ENCODE data around the gene LIMA1. TPM values are rescaled to one million over a fixed set of nuclear protein-coding genes. Genes with fewer than 3 reads are reported as not detected.
"Not testable (repeated sequence)": the region's sequence is repeated elsewhere in the genome, so short reads cannot be mapped to it uniquely, and the experiment has no call there.

LIMA1 gene
- polyA plus RNA-seq, result 10 to 100 TPM; 21.7 to 26.9 TPM

GRCh38 chr12:50283229-50283923 is at the start of gene LIMA1:
Gene LIMA1 (minus strand): TSS chr12:50283520. CDS start chr12:50248751, 34,769 bp downstream.
- Histone ChIP-seq H3K4me3 (ENCODE audit: low read depth in 1 of 2, low read length in 2 of 2) (peak within 1 kb of the TSS; percentile 75 to 84), H3K27ac (ENCODE audit: low read depth in 2 of 2, low read length in 1 of 2) (peak within 1 kb of the TSS; percentile 85 to 90), H3K9me3 (ENCODE audit: control insufficient read depth in 2 of 2, insufficient read depth in 1 of 2, low read depth in 1 of 2, low read length in 1 of 2) (no peaks in the 10 kb centered on the region), H3K27me3 (ENCODE audit: control insufficient read depth in 1 of 2, insufficient read depth in 2 of 2, low read length in 2 of 2) (no peaks in the 10 kb centered on the region), H3K4me1 (ENCODE audit: control insufficient read depth in 2 of 2, insufficient read depth in 2 of 2, low read length in 1 of 2) (no peaks in the 10 kb centered on the region), H3K36me3 (ENCODE audit: control insufficient read depth in 2 of 2, insufficient read depth in 2 of 2, low read length in 1 of 2) (no peaks in the 10 kb centered on the region)
- WGBS, 2 donors, result 1% methylated on average over 52 of the region's 52 CpGs

- Histone ChIP-seq H3K9me3 (ENCODE audit: control insufficient read depth in 2 of 2, insufficient read depth in 1 of 2, low read depth in 1 of 2, low read length in 1 of 2) (no peaks in the 10 kb centered on the region), H3K4me1 (ENCODE audit: control insufficient read depth in 2 of 2, insufficient read depth in 2 of 2, low read length in 1 of 2) (no peaks in the 10 kb centered on the region), H3K27ac (ENCODE audit: low read depth in 2 of 2, low read length in 1 of 2) (no peak overlapping the region), H3K27me3 (ENCODE audit: control insufficient read depth in 1 of 2, insufficient read depth in 2 of 2, low read length in 2 of 2) (no peaks in the 10 kb centered on the region), H3K4me3 (ENCODE audit: low read depth in 1 of 2, low read length in 2 of 2) (no peak overlapping the region), H3K36me3 (ENCODE audit: control insufficient read depth in 2 of 2, insufficient read depth in 2 of 2, low read length in 1 of 2) (no peaks in the 10 kb centered on the region)
- WGBS, 2 donors, result 92 to 97% methylated on average over 1 of the region's 1 CpG
Measured at GRCh38 chr12:50331745-50332144, 48.4 kb upstream of the LIMA1 start.

GRCh38 chr12:50328664-50329063 is 45.3 kb upstream of the LIMA1 start:
- H3K4me1 ChIP-seq (ENCODE audit: control insufficient read depth in 2 of 2, insufficient read depth in 2 of 2, low read length in 1 of 2); H3K4me3 ChIP-seq (ENCODE audit: low read depth in 1 of 2, low read length in 2 of 2); H3K27me3 ChIP-seq (ENCODE audit: control insufficient read depth in 1 of 2, insufficient read depth in 2 of 2, low read length in 2 of 2); H3K9me3 ChIP-seq (ENCODE audit: control insufficient read depth in 2 of 2, insufficient read depth in 1 of 2, low read depth in 1 of 2, low read length in 1 of 2); H3K36me3 ChIP-seq (ENCODE audit: control insufficient read depth in 2 of 2, insufficient read depth in 2 of 2, low read length in 1 of 2); H3K27ac ChIP-seq (ENCODE audit: low read depth in 2 of 2, low read length in 1 of 2): not testable (repeated sequence)
- whole genome bisulfite sequencing, 2 donors, result 84 to 91% methylated on average over 5 of the region's 5 CpGs

- no peaks in the 10 kb centered on the region for H3K9me3 ChIP-seq (ENCODE audit: control insufficient read depth in 2 of 2, insufficient read depth in 1 of 2, low read depth in 1 of 2, low read length in 1 of 2)
- no peaks in the 10 kb centered on the region for H3K27me3 ChIP-seq (ENCODE audit: control insufficient read depth in 1 of 2, insufficient read depth in 2 of 2, low read length in 2 of 2)
- H3K4me3 ChIP-seq (ENCODE audit: low read depth in 1 of 2, low read length in 2 of 2), result no peak overlapping the region
- WGBS, 2 donors, result 38 to 44% methylated on average over 4 of the region's 4 CpGs
- H3K4me1 ChIP-seq (ENCODE audit: control insufficient read depth in 2 of 2, insufficient read depth in 2 of 2, low read length in 1 of 2), result peaks cover 0 to 4% of the 10 kb centered on the region in 2 donors
- peak overlapping the region in 1 of 2 donors; percentile 49 for H3K27ac ChIP-seq (ENCODE audit: low read depth in 2 of 2, low read length in 1 of 2)
- no peaks in the 10 kb centered on the region for H3K36me3 ChIP-seq (ENCODE audit: control insufficient read depth in 2 of 2, insufficient read depth in 2 of 2, low read length in 1 of 2)
Measured at GRCh38 chr12:50326590-50327284, 43.4 kb upstream of the LIMA1 start.

GRCh38 chr12:50325890-50326391 is 42.6 kb upstream of the LIMA1 start:
- H3K27ac ChIP-seq (ENCODE audit: low read depth in 2 of 2, low read length in 1 of 2), result peak overlapping the region; percentile 52 to 61

GRCh38 chr12:50324770-50325169 is 41.5 kb upstream of the LIMA1 start:
- not testable (repeated sequence) for H3K4me1 ChIP-seq (ENCODE audit: control insufficient read depth in 2 of 2, insufficient read depth in 2 of 2, low read length in 1 of 2); H3K36me3 ChIP-seq (ENCODE audit: control insufficient read depth in 2 of 2, insufficient read depth in 2 of 2, low read length in 1 of 2); H3K9me3 ChIP-seq (ENCODE audit: control insufficient read depth in 2 of 2, insufficient read depth in 1 of 2, low read depth in 1 of 2, low read length in 1 of 2); H3K27ac ChIP-seq (ENCODE audit: low read depth in 2 of 2, low read length in 1 of 2); H3K27me3 ChIP-seq (ENCODE audit: control insufficient read depth in 1 of 2, insufficient read depth in 2 of 2, low read length in 2 of 2); H3K4me3 ChIP-seq (ENCODE audit: low read depth in 1 of 2, low read length in 2 of 2)
- WGBS, 2 donors, result 90 to 96% methylated on average over 4 of the region's 4 CpGs

More at GRCh38 chr12:50325890-50326391, 42.6 kb upstream of the LIMA1 start:
- 53 to 62% methylated on average over 5 of the region's 5 CpGs for WGBS, 2 donors
- Histone ChIP-seq H3K27me3 (ENCODE audit: control insufficient read depth in 1 of 2, insufficient read depth in 2 of 2, low read length in 2 of 2) (no peaks in the 10 kb centered on the region), H3K9me3 (ENCODE audit: control insufficient read depth in 2 of 2, insufficient read depth in 1 of 2, low read depth in 1 of 2, low read length in 1 of 2) (no peaks in the 10 kb centered on the region), H3K4me3 (ENCODE audit: low read depth in 1 of 2, low read length in 2 of 2) (no peak overlapping the region), H3K4me1 (ENCODE audit: control insufficient read depth in 2 of 2, insufficient read depth in 2 of 2, low read length in 1 of 2) (peaks cover 0 to 4% of the 10 kb centered on the region in 2 donors), H3K36me3 (ENCODE audit: control insufficient read depth in 2 of 2, insufficient read depth in 2 of 2, low read length in 1 of 2) (no peaks in the 10 kb centered on the region)

- WGBS, 2 donors, result 95 to 99% methylated on average over 7 of the region's 7 CpGs
- not testable (repeated sequence) for H3K27me3 ChIP-seq (ENCODE audit: control insufficient read depth in 1 of 2, insufficient read depth in 2 of 2, low read length in 2 of 2); H3K36me3 ChIP-seq (ENCODE audit: control insufficient read depth in 2 of 2, insufficient read depth in 2 of 2, low read length in 1 of 2); H3K9me3 ChIP-seq (ENCODE audit: control insufficient read depth in 2 of 2, insufficient read depth in 1 of 2, low read depth in 1 of 2, low read length in 1 of 2); H3K4me3 ChIP-seq (ENCODE audit: low read depth in 1 of 2, low read length in 2 of 2); H3K27ac ChIP-seq (ENCODE audit: low read depth in 2 of 2, low read length in 1 of 2); H3K4me1 ChIP-seq (ENCODE audit: control insufficient read depth in 2 of 2, insufficient read depth in 2 of 2, low read length in 1 of 2)
Measured at GRCh38 chr12:50324077-50324476, 40.8 kb upstream of the LIMA1 start.

- Histone ChIP-seq H3K36me3 (ENCODE audit: control insufficient read depth in 2 of 2, insufficient read depth in 2 of 2, low read length in 1 of 2) (no peaks in the 10 kb centered on the region), H3K9me3 (ENCODE audit: control insufficient read depth in 2 of 2, insufficient read depth in 1 of 2, low read depth in 1 of 2, low read length in 1 of 2) (no peaks in the 10 kb centered on the region), H3K4me3 (ENCODE audit: low read depth in 1 of 2, low read length in 2 of 2) (no peak overlapping the region), H3K27me3 (ENCODE audit: control insufficient read depth in 1 of 2, insufficient read depth in 2 of 2, low read length in 2 of 2) (no peaks in the 10 kb centered on the region), H3K27ac (ENCODE audit: low read depth in 2 of 2, low read length in 1 of 2) (no peak overlapping the region), H3K4me1 (ENCODE audit: control insufficient read depth in 2 of 2, insufficient read depth in 2 of 2, low read length in 1 of 2) (peaks cover 0 to 4% of the 10 kb centered on the region in 2 donors)
- WGBS, 2 donors, result 91 to 95% methylated on average over 3 of the region's 3 CpGs
Measured at GRCh38 chr12:50322206-50322605, 38.9 kb upstream of the LIMA1 start.

- WGBS, 2 donors, result 68 to 69% methylated on average over 1 of the region's 1 CpG
- H3K36me3 ChIP-seq (ENCODE audit: control insufficient read depth in 2 of 2, insufficient read depth in 2 of 2, low read length in 1 of 2), result no peaks in the 10 kb centered on the region
Measured at GRCh38 chr12:50317203-50317602, 33.9 kb upstream of the LIMA1 start.

More at GRCh38 chr12:50317203-50317602, 33.9 kb upstream of the LIMA1 start:
- no peaks in the 10 kb centered on the region for H3K27me3 ChIP-seq (ENCODE audit: control insufficient read depth in 1 of 2, insufficient read depth in 2 of 2, low read length in 2 of 2)
- H3K9me3 ChIP-seq (ENCODE audit: control insufficient read depth in 2 of 2, insufficient read depth in 1 of 2, low read depth in 1 of 2, low read length in 1 of 2), result no peaks in the 10 kb centered on the region
- no peak overlapping the region for H3K27ac ChIP-seq (ENCODE audit: low read depth in 2 of 2, low read length in 1 of 2)
- no peaks in the 10 kb centered on the region for H3K4me1 ChIP-seq (ENCODE audit: control insufficient read depth in 2 of 2, insufficient read depth in 2 of 2, low read length in 1 of 2)
- H3K4me3 ChIP-seq (ENCODE audit: low read depth in 1 of 2, low read length in 2 of 2), result no peak overlapping the region
